Spleen (tissue), 11 donors: ENCODE measurements around the gene KMT2A. TPM values are rescaled to one million over a fixed set of nuclear protein-coding genes. Genes with fewer than 3 reads are reported as not detected.
"Not testable (repeated sequence)": the region's sequence is repeated elsewhere in the genome, so short reads cannot be mapped to it uniquely, and the experiment has no call there.

Experiments used
- DNase-seq: peaks from one replicate; pipeline ENCODE4 v3.0.0-alpha.2; 2020
- H3K27ac ChIP-seq, 8 donors: fragments of 200-600 bp; sonication (generic) in 7 of 8; 1 replicate in 4 of 8; 2 replicates in 4 of 8; pipeline versions ENCODE4 v1.5.0 to v1.8.0; 2016 to 2021; ENCODE audit warnings: inconsistent platforms in 4 of 8, mild to moderate bottlenecking in 4 of 8, moderate library complexity in 1 of 8
- H3K27me3 ChIP-seq, 7 donors: fragments of 200-600 bp; sonication (generic) in 6 of 7; replicated peaks in 1 of 7; 1 replicate in 4 of 7; 2 replicates in 3 of 7; pipeline versions ENCODE4 v1.5.0 to v1.8.0; 2016 to 2021; ENCODE audit warnings: inconsistent platforms in 3 of 7, mild to moderate bottlenecking in 1 of 7
- H3K36me3 ChIP-seq, 6 donors: fragments of 200-600 bp; sonication (generic) in 5 of 6; 1 replicate in 4 of 6; 2 replicates in 2 of 6; pipeline versions ENCODE4 v1.5.0 to v1.8.0; 2016 to 2021; ENCODE audit warnings: inconsistent platforms in 2 of 6
- H3K4me1 ChIP-seq, 6 donors: fragments of 200-600 bp; sonication (generic) in 5 of 6; 1 replicate in 3 of 6; 2 replicates in 3 of 6; pipeline versions ENCODE4 v1.5.0 to v1.8.0; 2016 to 2021; ENCODE audit warnings: inconsistent platforms in 3 of 6
- H3K4me3 ChIP-seq, 8 donors: fragments of 200-600 bp; sonication (generic) in 7 of 8; 1 replicate in 4 of 8; 2 replicates in 4 of 8; pipeline versions ENCODE4 v1.5.0 to v1.8.0; 2016 to 2021; ENCODE audit warnings: inconsistent platforms in 4 of 8, mild to moderate bottlenecking in 4 of 8, moderate library complexity in 2 of 8
- H3K9me3 ChIP-seq, 8 donors: fragments of 200-600 bp; sonication (generic) in 7 of 8; 1 replicate in 4 of 8; 2 replicates in 4 of 8; pipeline versions ENCODE4 v1.5.0 to v1.8.0; 2016 to 2021; ENCODE audit warnings: inconsistent platforms in 4 of 8
- CTCF ChIP-seq, 11 experiments: fragments of 200-600 bp in 7 of 11; fragments of 450-650 bp in 4 of 11; sonication (generic) in 4 of 11; IDR thresholded peaks in 8 of 11; conservative IDR thresholded peaks in 3 of 11; 1 replicate in 7 of 11; 2 replicates in 4 of 11; pipeline versions ENCODE4 v1.4.0 to v1.8.0; 2016 to 2021; ENCODE audit warnings: antibody characterized with exemption in 11 of 11, inconsistent platforms in 4 of 11, mild to moderate bottlenecking in 1 of 11
- POLR2A ChIP-seq, 3 donors: fragments of 450-650 bp; IDR thresholded peaks; one replicate each; pipeline ENCODE4 v1.5.1; 2017; ENCODE audit warnings: antibody characterized with exemption in 3 of 3, mild to moderate bottlenecking in 1 of 3
- POLR2AphosphoS5 ChIP-seq, 3 donors: sonication (generic); formaldehyde crosslinking; IDR thresholded peaks; one replicate each; pipeline ENCODE4 v1.5.1; 2017; ENCODE audit warnings: antibody characterized with exemption in 3 of 3
- WGBS, 5 donors: extraction: QIAGEN DNeasy Blood & Tissue Kit in 3 of 5; methylation state at CpG; one replicate each; pipeline versions ENCODE4 v1.1.5 to v1.1.7; 2013 to 2018; 5-methylcytosine and 5-hydroxymethylcytosine counted together
- intact Hi-C: fragments of 100-400 bp; cut with DNase I; formaldehyde crosslinking; loops from one replicate; pipeline ENCODE4 v1.15.0; 2023; ENCODE audit warnings: low total_unique reads
- polyA plus RNA-seq, 3 donors: library from polyadenylated mRNA; stranded (reverse); fragments of 200-250 nt; gene quantifications; one replicate each; pipeline ENCODE4 v1.2.1, GENCODE V29; 2013
- total RNA-seq, 7 donors: library from RNA; depleted of rRNA in 3 of 7; stranded (reverse); fragments of >200 nt in 3 of 7; fragmentation: NEBNext Ultra II Directional in 4 of 7; extraction: Animal tissue kit (Norgen Biotek cat#: 25700) in 4 of 7; gene quantifications; one replicate each; pipeline versions ENCODE4 v1.1.0 to v1.2.1, GENCODE V29; 2016 to 2021
- donor health status: healthy with polysubstance abuse.
- donor health status: DM: no; HTN: no; CAD: no; lungs with moderate emphysema.
- donor health status: DM: no; HTN: no; CAD: no.
- donor health status: Bipolar disorder and iron deficiency.
- donor health status: healthy.
- donor health status: DM: no; HTN: no; CAD: no.
- donor health status: DM: yes; HTN: yes; CAD: no.

The KMT2A gene
- total and polyA plus RNA-seq, 10 donors: 5.9 to 134 (median 103) TPM

- Histone ChIP-seq H3K4me3 (no peak overlapping the region), H3K4me1 (peaks cover 0 to 22% (median 8%) of the 10 kb centered on the region in 6 donors), H3K9me3 (no peaks in the 10 kb centered on the region), H3K27ac (peak overlapping the region in 2 of 8 donors; percentile 12 to 37), H3K36me3 (peaks cover 0 to 20% (median 7%) of the 10 kb centered on the region in 6 donors), H3K27me3 (no peaks in the 10 kb centered on the region)
- DNase-seq: no peak
- intact Hi-C loops: no loop called here
- no peak for TF ChIP-seq POLR2AphosphoS5 (IDR thresholded peaks at IDR 0.05)
- no peak for TF ChIP-seq CTCF (IDR thresholded peaks at IDR 0.05 in 8 of 11, conservative IDR thresholded peaks at IDR 0.05 in 3 of 11)
- no peak for TF ChIP-seq POLR2A (IDR thresholded peaks at IDR 0.05)
- 30 to 44% (median 34%) methylated on average over 8 of the region's 8 CpGs for WGBS, 5 donors
Observed at GRCh38 chr11:118415062-118415738, 21.1 kb upstream of the KMT2A start.

- no peak for TF ChIP-seq CTCF (IDR thresholded peaks at IDR 0.05 in 8 of 11, conservative IDR thresholded peaks at IDR 0.05 in 3 of 11)
- TF ChIP-seq POLR2AphosphoS5 (IDR thresholded peaks at IDR 0.05): peak in 1 of 3 donors; percentile 30
- Histone ChIP-seq H3K9me3 (no peaks in the 10 kb centered on the region), H3K27me3 (no peaks in the 10 kb centered on the region), H3K4me1 (peaks cover 0 to 17% (median 8%) of the 10 kb centered on the region in 6 donors), H3K4me3 (no peak overlapping the region), H3K27ac (peak overlapping the region in 2 of 8 donors; percentile 12 to 37), H3K36me3 (peaks cover 0 to 15% (median 4%) of the 10 kb centered on the region in 6 donors)
- no peak for DNase-seq
- intact Hi-C loops: no loop called here
Observed at GRCh38 chr11:118415739-118416068, 20.6 kb upstream of the KMT2A start.

GRCh38 chr11:118416900-118417299 is 19.4 kb upstream of the KMT2A start:
- H3K9me3 ChIP-seq, H3K4me3 ChIP-seq, intact Hi-C loops, H3K27me3 ChIP-seq, H3K27ac ChIP-seq, DNase-seq: not testable (repeated sequence)
- Histone ChIP-seq H3K4me1 (peaks cover 0 to 16% (median 8%) of the 10 kb centered on the region in 6 donors), H3K36me3 (peaks cover 0 to 13% (median 4%) of the 10 kb centered on the region in 6 donors)

GRCh38 chr11:118417801-118418200 is 18.5 kb upstream of the KMT2A start:
- 85 to 90% (median 86%) methylated on average over 4 of the region's 4 CpGs for WGBS, 5 donors
- H3K27ac ChIP-seq: no peak overlapping the region
- no peaks in the 10 kb centered on the region for H3K9me3 ChIP-seq
- no peak overlapping the region for H3K4me3 ChIP-seq
- H3K4me1 ChIP-seq: peaks cover 0 to 16% (median 8%) of the 10 kb centered on the region in 6 donors
- no peak for DNase-seq
- TF ChIP-seq CTCF (IDR thresholded peaks at IDR 0.05 in 8 of 11, conservative IDR thresholded peaks at IDR 0.05 in 3 of 11) (no peak), POLR2AphosphoS5 (IDR thresholded peaks at IDR 0.05) (no peak), POLR2A (IDR thresholded peaks at IDR 0.05) (no peak)
- intact Hi-C loops: no loop called here
- H3K27me3 ChIP-seq: no peaks in the 10 kb centered on the region
- peaks cover 0 to 13% (median 4%) of the 10 kb centered on the region in 6 donors for H3K36me3 ChIP-seq
